KBM-7 (cell line): Measurements from ENCODE around the gene ABCA13.

Source experiments
- DNase-seq: peaks from one replicate; pipeline ENCODE4 v3.0.0-alpha.2; 2015
- in situ Hi-C: fragments of 300-500 bp; cut with MboI; formaldehyde crosslinking; loops from 2 replicates; pipeline ENCODE4 v1.14.3; 2020; ENCODE audit warnings: low sequenced_read_pairs, low pct_unique_long_range_greater_than_20kb, mixed read lengths

Gene ABCA13

GRCh38 chr7:48643431-48644013 is 472.3 kb downstream of the ABCA13 start:
- no peak for DNase-seq

GRCh38 chr7:48658138-48658537 is 486.9 kb downstream of the ABCA13 start:
- in situ Hi-C loops, result no loop called here
- DNase-seq, result no peak

More at GRCh38 chr7:48643431-48644013, 472.3 kb downstream of the ABCA13 start:
- in situ Hi-C loops, result no loop called here

GRCh38 chr7:48660306-48660870 is 489.1 kb downstream of the ABCA13 start:
- in situ Hi-C loops, result no loop called here
- DNase-seq, result no peak

GRCh38 chr7:48664241-48664640 is 493.0 kb downstream of the ABCA13 start:
- DNase-seq, result no peak
- in situ Hi-C loops, result no loop called here

GRCh38 chr7:48665353-48666135 is 494.3 kb downstream of the ABCA13 start:
- DNase-seq, result no peak
- in situ Hi-C loops, result no loop called here

GRCh38 chr7:48667407-48667806 is 496.1 kb downstream of the ABCA13 start:
- in situ Hi-C loops, result no loop called here
- no peak for DNase-seq

- no peak for DNase-seq
- in situ Hi-C loops, result no loop called here
These were observed 500.4 kb downstream of the ABCA13 start for GRCh38 chr7:48671656-48672055.

GRCh38 chr7:48681006-48681405 is 509.7 kb downstream of the ABCA13 start:
- in situ Hi-C loops, result no loop called here

GRCh38 chr7:48691788-48692187 is 520.5 kb downstream of the ABCA13 start:
- in situ Hi-C loops, result no loop called here
- DNase-seq, result no peak

More at GRCh38 chr7:48681006-48681405, 509.7 kb downstream of the ABCA13 start:
- DNase-seq, result no peak
